IMR-90 (cell line): ENCODE data around the gene ARHGAP32.

Source experiments
- BHLHE40 ChIP-seq: fragments of 150-350 bp; IDR thresholded peaks from 2 replicates; pipeline ENCODE4 v1.6.1; 2016; ENCODE audit warnings: mild to moderate bottlenecking, low read depth, low read length
- CEBPB ChIP-seq: IDR thresholded peaks from 2 replicates; pipeline ENCODE4 v1.6.1; 2012; ENCODE audit warnings: low read depth, low read length, improper control_type of control experiment
- CHD1 ChIP-seq: IDR thresholded peaks from 2 replicates; pipeline ENCODE4 v1.6.1; 2012; ENCODE audit warnings: low read depth, low read length, improper control_type of control experiment
- CTCF ChIP-seq: conservative IDR thresholded peaks from 2 replicates; pipeline ENCODE4 v1.5.1; 2012; ENCODE audit warnings: mild to moderate bottlenecking, low read depth, low read length, improper control_type of control experiment
- FOS ChIP-seq: fragments of 150-350 bp; IDR thresholded peaks from 2 replicates; pipeline ENCODE4 v1.6.1; 2016; ENCODE audit warnings: low read depth, low read length
- MAFK ChIP-seq: IDR thresholded peaks from 2 replicates; pipeline ENCODE4 v1.6.1; 2012; ENCODE audit warnings: low read depth, low read length, improper control_type of control experiment
- MAZ ChIP-seq: IDR thresholded peaks from 2 replicates; pipeline ENCODE4 v1.6.1; 2012; ENCODE audit warnings: low read depth, mild to moderate bottlenecking, low read length, improper control_type of control experiment, moderate library complexity, borderline replicate concordance
- POLR2A ChIP-seq: IDR thresholded peaks from 2 replicates; pipeline ENCODE4 v1.6.1; 2012; ENCODE audit warnings: mild to moderate bottlenecking, low read depth, low read length
- RAD21 ChIP-seq: IDR thresholded peaks from 2 replicates; pipeline ENCODE4 v1.6.1; 2012; ENCODE audit warnings: low read length, improper control_type of control experiment
- RCOR1 ChIP-seq: IDR thresholded peaks from 2 replicates; pipeline ENCODE4 v1.6.1; 2012; ENCODE audit warnings: mild to moderate bottlenecking, low read length, improper control_type of control experiment; ENCODE audit not compliant: insufficient replicate concordance
- SMC3 ChIP-seq: fragments of 150-350 bp; IDR thresholded peaks from 2 replicates; pipeline ENCODE4 v1.6.1; 2016; ENCODE audit warnings: low read depth, mild to moderate bottlenecking, antibody characterized with exemption, low read length, moderate library complexity

GRCh38 chr11:129224538-129224937 is 32.4 kb upstream of the ARHGAP32 start:
- no peak for TF ChIP-seq CTCF
- TF ChIP-seq FOS: no peak
- no peak for TF ChIP-seq RAD21
- TF ChIP-seq POLR2A: no peak
- TF ChIP-seq CHD1: no peak
- TF ChIP-seq RCOR1: no peak
- no peak for TF ChIP-seq CEBPB
- no peak for TF ChIP-seq MAFK
- TF ChIP-seq MAZ: no peak
- TF ChIP-seq BHLHE40: no peak
- TF ChIP-seq SMC3: no peak
